Measurements from ENCODE around the gene BRF1.

The BRF1 gene

DNA sequence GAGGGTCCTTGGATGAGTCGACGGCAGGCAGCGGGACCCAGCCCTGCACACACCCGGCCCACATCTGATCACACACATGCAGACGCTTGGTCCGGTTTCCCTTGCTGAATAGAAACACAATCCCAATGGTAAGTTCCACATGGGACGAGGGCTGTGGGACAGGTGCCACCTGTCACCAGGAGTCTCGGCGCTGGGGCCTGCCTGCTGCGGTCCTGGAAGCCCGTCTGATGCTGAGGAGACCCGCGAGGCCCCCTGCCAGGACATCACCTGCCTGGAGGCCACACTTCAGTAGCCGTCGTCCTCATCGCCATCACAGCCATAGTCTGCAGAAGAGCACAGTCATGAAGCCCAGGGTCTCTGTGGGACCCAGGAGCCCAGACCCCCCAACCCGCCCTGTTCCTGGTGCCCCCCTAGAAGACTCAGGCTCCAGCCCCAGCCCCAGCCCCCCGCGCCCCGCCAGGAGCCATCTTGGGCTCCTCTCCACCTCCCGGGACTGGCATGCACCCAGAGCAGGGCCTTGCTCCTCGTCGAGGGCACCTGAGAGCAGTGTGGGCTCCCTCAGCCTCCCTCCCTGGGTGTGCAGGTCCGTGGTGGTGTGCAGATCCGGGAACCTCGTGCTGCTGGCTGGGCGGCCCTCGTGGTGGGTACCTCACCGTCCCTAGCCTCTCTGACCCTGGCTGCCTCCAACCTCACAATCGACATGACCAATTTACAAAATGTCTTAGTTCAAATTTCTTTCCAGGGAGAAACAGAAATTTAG is 90.4 kb downstream of the BRF1 start:
- Mint-ChIP-seq H3K4me3 (no peak overlapping the region), H3K36me3 (peaks cover 9 to 26% of the 10 kb centered on the region in 2 donors), H3K27me3 (no peaks in the 10 kb centered on the region), H3K27ac (no peak overlapping the region), H3K9me3 (no peaks in the 10 kb centered on the region), H3K4me1 (peaks cover 4 to 6% of the 10 kb centered on the region in 2 donors)
- no peak for ATAC-seq (replicated peaks)
- no peak for DNase-seq

DNA sequence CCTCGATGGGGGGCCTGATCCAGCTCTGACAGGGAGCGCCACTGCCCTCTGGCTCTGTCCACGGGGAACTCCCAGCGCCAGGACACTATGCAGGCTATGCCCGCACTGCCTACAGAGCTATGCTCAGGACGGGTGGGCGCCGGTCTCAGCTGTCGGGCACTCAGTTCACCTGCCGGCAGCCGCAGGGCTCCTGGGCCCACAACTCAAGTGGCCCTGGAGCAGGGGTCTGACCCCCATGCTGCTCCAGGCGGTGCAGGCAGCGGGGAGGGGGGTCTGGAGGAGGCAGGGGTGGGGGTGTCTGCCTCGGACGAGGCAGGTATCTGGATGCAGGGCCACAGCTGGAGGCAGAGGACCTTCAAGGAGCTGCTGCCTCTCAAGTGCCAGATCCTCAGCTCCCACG is 91.2 kb downstream of the BRF1 start:
- DNase-seq (no peak), ATAC-seq (replicated peaks) (no peak)
- no peak overlapping the region for H3K27ac Mint-ChIP-seq
- no peak overlapping the region for H3K4me3 Mint-ChIP-seq
- no peaks in the 10 kb centered on the region for H3K27me3 Mint-ChIP-seq
- H3K9me3 Mint-ChIP-seq: no peaks in the 10 kb centered on the region
- H3K4me1 Mint-ChIP-seq: peaks cover 8 to 14% of the 10 kb centered on the region in 2 donors
- peaks cover 9 to 19% of the 10 kb centered on the region in 2 donors for H3K36me3 Mint-ChIP-seq

DNA sequence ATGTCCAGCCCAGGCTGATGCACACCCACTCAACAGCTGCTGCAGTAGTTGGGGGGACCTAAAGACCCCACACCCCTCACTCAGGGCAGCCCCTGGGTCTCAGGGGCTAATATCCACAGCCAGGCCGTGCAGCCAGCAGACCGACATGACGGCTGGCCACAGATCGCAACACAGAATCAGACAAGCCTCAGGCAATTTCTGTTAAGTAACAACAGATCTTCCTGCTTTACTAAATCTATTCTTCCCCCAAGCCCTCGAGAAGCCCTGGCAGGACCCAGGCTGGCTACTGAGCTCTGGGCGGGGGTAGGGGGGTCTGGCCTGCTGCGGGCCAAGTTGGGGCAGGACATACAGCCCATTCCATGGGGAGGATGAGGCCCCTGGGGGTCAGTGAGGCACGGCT is 91.7 kb downstream of the BRF1 start:
- Mint-ChIP-seq H3K36me3 (peaks cover 5 to 19% of the 10 kb centered on the region in 2 donors), H3K27me3 (peaks cover 0 to 5% of the 10 kb centered on the region in 2 donors), H3K27ac (no peak overlapping the region), H3K4me3 (no peak overlapping the region), H3K9me3 (no peaks in the 10 kb centered on the region), H3K4me1 (peaks cover 11 to 20% of the 10 kb centered on the region in 2 donors)
- ATAC-seq (replicated peaks) (no peak), DNase-seq (no peak)

DNA sequence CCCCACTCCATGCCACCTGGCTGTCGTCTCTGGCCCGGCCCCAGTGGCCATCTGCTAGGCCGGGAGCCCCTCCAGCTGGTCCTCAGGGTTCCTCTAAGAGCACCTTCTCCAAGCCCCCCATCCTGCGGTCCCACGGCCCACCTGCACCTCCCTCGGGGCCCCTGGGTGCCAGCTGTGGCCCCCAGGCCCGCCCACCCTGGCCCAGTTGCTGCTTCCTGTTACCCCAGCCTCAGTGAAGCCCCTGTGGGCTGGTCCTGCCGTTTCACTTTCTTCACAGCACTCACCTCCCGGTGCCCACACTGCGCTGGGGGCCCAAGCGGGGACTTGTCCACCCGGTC is 92.1 kb downstream of the BRF1 start:
- peak overlapping the region; percentile 31 for H3K27ac Mint-ChIP-seq
- DNase-seq (no peak), ATAC-seq (replicated peaks) (no peak)
- no peaks in the 10 kb centered on the region for H3K9me3 Mint-ChIP-seq
- peaks cover 5 to 19% of the 10 kb centered on the region in 2 donors for H3K36me3 Mint-ChIP-seq
- H3K4me3 Mint-ChIP-seq: no peak overlapping the region
- H3K4me1 Mint-ChIP-seq: peaks cover 11 to 23% of the 10 kb centered on the region in 2 donors
- peaks cover 0 to 8% of the 10 kb centered on the region in 2 donors for H3K27me3 Mint-ChIP-seq

DNA sequence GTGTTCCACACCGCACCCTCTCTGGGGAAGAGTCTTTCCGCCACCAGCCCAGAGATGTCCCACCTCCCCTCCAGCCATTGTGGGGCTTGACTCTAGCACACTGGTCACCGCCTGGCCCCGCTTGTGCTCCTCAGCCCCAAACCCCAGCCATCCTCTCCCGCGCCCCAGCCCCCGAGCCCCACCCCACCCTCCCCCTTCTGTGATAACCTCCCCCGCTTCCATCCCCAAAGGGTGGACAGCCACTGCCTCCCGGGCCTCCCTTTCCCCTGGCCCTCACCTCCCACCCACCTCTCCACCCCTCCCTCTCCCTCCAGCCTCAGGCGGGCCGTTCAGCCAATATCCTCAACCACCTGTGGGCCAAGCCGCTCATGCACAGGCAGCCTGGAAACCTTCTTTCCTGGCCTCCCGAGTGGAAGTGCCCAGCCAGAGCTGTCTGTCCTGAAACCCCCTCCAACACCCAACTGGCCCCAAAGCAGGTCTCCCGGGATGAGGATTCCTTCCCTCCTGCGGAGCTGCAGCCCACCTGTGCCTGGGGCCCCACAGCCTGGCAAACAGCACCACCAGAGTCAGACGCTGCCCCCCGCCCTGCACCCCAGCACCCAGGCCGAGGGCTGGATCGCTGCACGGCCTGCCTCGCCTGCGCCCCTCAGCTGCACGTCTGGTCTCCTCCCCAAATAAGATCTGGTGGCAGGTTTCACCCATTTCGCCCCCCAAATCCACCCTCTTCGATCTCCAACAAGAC is 92.6 kb downstream of the BRF1 start:
- Mint-ChIP-seq H3K4me3 (no peak overlapping the region), H3K27me3 (peaks cover 0 to 8% of the 10 kb centered on the region in 2 donors), H3K4me1 (peaks cover 11 to 24% of the 10 kb centered on the region in 2 donors), H3K36me3 (peaks cover 5 to 18% of the 10 kb centered on the region in 2 donors), H3K27ac (peak overlapping the region; percentile 47), H3K9me3 (no peaks in the 10 kb centered on the region)
- ATAC-seq (replicated peaks) (no peak), DNase-seq (no peak)

DNA sequence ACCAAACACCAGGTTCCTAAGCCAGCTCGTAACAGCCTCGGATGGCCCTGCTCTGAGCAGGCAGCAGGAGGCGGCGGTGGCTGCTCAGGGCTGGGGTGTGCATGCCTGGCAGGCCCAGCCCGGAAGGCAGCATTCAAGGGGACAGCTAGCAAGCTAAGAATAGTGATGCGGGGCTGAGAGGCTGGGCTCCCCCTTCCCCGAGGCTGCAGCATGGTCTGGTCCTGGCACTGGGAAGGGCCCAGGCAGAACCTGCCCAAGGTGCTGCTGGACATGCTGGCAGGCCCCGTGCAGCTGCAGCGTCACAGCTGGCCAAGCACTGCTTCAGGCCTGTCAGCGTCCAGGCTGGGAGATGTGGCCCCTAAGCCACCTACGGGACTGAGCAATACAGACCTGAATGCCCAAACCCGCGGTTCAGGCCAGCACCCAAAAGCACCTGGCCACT is 93.3 kb downstream of the BRF1 start:
- Mint-ChIP-seq H3K27ac (no peak overlapping the region), H3K36me3 (peaks cover 4 to 14% of the 10 kb centered on the region in 2 donors), H3K27me3 (peaks cover 0 to 8% of the 10 kb centered on the region in 2 donors), H3K4me1 (peaks cover 11 to 31% of the 10 kb centered on the region in 2 donors), H3K4me3 (no peak overlapping the region), H3K9me3 (no peaks in the 10 kb centered on the region)
- ATAC-seq (replicated peaks): no peak
- DNase-seq: no peak

DNA sequence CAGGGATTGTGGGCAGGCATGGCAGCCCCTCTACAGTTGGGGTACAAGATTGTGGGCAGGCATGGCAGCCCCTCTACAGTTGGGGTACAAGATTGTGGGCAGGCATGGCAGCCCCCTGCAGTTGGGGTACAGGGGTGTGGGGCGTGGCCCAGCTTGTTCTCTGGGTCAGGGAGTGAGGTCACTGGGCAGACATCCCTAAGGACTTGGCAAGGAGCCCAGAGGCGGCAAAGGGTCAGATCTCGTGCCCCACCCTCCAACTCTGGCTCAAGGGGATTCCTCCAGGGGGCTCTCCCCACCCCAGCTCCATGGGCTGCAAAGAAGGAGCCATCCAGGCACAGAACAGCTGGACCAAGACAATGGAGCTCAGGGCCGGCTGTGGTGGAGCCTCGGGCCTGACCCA is 93.9 kb downstream of the BRF1 start:
- Mint-ChIP-seq H3K36me3 (peaks cover 3 to 8% of the 10 kb centered on the region in 2 donors), H3K27me3 (peaks cover 0 to 8% of the 10 kb centered on the region in 2 donors), H3K27ac (no peak overlapping the region), H3K4me3 (no peak overlapping the region), H3K9me3 (no peaks in the 10 kb centered on the region), H3K4me1 (peaks cover 17 to 37% of the 10 kb centered on the region in 2 donors)
- ATAC-seq (replicated peaks): no peak
- no peak for DNase-seq

DNA sequence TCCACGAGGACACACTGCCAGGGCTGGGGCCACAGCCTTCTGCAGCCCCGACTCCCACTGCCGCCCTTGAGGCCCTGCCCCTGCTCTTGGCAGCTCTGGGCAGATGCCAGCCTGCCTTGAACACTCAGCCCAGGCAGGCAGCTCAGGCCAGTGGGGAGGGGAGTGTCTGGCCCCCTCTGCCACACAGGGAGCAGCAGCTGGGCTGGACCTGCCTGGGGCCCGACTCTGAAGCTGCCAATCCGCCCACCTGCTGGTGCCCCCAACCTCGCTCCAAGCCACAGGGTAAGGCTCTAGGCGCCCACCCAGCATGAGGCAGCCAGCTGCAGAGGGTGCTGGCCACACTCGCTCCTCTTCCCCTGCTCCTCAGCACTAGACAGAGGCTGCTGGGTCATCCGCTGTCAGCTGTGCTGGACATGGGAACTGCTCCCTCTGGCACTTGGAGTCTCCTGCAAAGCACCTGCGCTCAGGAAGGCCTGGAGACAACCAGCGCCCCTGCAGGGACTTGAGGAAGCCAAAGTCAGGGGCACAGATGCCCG is 95.1 kb downstream of the BRF1 start:
- peaks cover 3 to 4% of the 10 kb centered on the region in 2 donors for H3K36me3 Mint-ChIP-seq
- H3K27ac Mint-ChIP-seq: no peak overlapping the region
- peaks cover under 1 to 10% of the 10 kb centered on the region in 2 donors for H3K27me3 Mint-ChIP-seq
- H3K9me3 Mint-ChIP-seq: no peaks in the 10 kb centered on the region
- peaks cover 21 to 44% of the 10 kb centered on the region in 2 donors for H3K4me1 Mint-ChIP-seq
- DNase-seq (no peak), ATAC-seq (replicated peaks) (no peak)
- no peak overlapping the region for H3K4me3 Mint-ChIP-seq

DNA sequence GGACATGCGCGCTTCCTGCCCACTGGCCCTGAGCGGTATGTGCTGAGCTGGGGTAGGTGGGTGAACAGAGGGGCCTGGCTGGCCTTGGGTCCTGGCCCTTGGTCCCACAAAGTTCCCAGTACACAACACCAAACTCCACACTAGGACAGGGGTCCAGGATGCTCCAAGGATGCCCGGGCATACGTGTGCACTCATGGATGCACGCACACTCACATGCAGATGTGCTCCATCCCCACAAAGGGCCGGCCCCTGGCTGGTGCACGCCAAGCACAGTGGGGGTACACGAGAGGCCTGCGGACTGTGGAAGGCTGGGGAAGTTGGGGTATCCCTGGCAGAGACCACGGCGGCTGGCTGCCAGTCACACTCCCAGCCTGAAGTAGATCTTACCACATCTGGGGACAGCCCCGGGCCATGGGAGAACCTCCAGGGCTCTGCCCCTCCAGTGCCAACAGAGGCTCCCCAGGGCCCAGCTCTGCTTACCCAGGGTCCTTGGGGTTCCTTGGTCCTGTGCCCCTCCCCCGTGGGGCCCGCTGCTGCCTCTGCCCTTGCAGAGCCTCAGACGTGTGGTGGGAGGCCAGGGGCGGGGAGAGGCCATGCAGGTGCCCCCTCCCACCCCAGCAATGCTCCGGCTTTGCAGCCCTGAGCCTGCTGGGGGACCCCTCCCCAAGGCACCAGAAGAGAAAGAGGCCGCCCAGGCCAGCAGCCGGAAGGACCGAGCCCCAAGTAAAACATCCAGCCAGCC is 95.7 kb downstream of the BRF1 start:
- peaks cover 7 to 16% of the 10 kb centered on the region in 2 donors for H3K27me3 Mint-ChIP-seq

DNA sequence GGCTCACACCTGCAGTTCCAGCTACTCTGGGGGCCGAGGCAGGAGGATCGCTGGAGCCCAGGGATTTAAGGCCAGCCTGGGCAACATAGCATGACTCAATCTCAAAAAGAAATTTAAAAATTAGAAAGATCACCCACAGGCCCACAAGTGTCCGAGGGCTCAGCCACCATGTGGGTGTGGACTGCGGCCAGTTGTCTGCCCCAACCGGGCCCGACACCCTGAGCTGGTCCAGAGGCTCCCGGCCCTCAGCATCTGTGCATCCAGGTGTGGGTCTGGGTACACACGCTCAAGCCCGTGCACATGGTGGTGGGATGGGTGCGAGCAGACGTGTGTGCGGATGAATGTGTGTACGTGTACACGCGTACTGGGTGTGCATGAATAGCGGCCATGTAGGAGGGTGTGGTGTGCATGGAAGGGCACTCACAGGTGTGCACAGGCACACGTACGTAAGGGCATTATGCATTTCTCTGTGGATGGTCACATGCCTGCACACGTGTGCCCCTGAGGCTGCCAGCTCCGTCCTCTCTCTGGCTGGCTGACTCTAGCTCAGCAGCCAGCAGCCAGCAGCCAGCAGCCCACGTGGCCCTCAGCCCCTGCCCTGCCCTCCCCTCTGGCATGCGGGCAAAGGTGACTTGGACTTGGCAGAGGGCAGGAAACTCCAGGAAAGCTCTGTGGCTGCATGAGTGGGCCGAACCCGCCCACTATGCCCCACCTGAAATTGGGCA is 96.4 kb downstream of the BRF1 start:
- no peaks in the 10 kb centered on the region for H3K9me3 Mint-ChIP-seq
- DNase-seq (no peak), ATAC-seq (replicated peaks) (peak in 1 of 2 donors; percentile 14)
- H3K4me3 Mint-ChIP-seq: no peak overlapping the region
- no peaks in the 10 kb centered on the region for H3K36me3 Mint-ChIP-seq
- peaks cover 25 to 44% of the 10 kb centered on the region in 2 donors for H3K4me1 Mint-ChIP-seq
- H3K27me3 Mint-ChIP-seq: peaks cover 14 to 24% of the 10 kb centered on the region in 2 donors
- H3K27ac Mint-ChIP-seq: peak overlapping the region; percentile 37

More for the DNA sequence above, 95.7 kb downstream of the BRF1 start:
- Mint-ChIP-seq H3K4me1 (peaks cover 22 to 44% of the 10 kb centered on the region in 2 donors), H3K27ac (no peak overlapping the region), H3K4me3 (no peak overlapping the region), H3K9me3 (no peaks in the 10 kb centered on the region), H3K36me3 (peaks cover under 1 to 2% of the 10 kb centered on the region in 2 donors)
- ATAC-seq (replicated peaks): no peak
- no peak for DNase-seq

DNA sequence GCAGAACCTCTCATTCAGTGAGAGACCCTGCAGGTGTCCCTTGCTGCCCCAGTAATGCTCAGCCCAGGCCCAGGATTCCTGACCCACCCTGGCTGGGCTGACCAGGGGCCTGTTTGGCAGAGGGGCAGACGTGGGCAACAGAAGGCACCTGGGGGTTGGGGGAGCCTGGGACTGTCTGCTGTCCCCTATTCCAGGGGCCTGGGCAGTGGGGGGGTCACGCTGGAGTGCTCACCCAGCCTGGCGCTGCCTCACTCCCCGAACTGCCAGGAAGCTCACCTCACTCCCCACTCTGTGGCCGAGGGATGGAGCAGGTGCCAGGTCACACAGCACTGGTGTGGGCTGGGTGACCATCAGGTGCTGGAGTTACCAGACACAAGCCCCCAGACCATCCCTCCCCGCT is 97.1 kb downstream of the BRF1 start:
- Mint-ChIP-seq H3K27me3 (peaks cover 21 to 30% of the 10 kb centered on the region in 2 donors), H3K9me3 (no peaks in the 10 kb centered on the region), H3K27ac (no peak overlapping the region), H3K4me1 (peaks cover 26 to 44% of the 10 kb centered on the region in 2 donors), H3K4me3 (no peak overlapping the region), H3K36me3 (no peaks in the 10 kb centered on the region)
- DNase-seq (no peak), ATAC-seq (replicated peaks) (no peak)

DNA sequence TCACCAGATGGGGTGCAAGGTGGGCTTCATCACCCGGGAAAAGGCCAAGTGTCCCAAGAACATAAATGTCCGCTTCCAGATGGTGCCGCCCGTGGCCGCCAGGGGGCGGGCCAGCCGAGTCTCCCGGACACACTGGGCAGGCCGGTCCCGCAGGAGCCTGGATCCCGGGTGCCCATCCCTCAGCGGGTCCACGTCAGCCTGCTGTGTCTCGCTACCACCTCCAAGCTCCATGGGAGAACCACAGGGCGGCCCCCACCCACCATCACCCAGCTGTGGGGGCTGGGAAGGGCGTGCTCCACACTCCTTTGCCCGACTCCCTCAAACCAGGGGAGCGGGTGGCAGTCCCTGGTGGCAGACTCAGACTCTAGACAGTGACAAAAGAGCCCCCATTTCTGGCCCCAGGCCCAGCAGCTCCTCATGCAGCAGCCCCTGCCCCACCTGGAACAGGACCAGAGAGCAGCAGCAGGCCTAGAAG is 97.7 kb downstream of the BRF1 start:
- Mint-ChIP-seq H3K36me3 (no peaks in the 10 kb centered on the region), H3K27me3 (peaks cover 25 to 36% of the 10 kb centered on the region in 2 donors), H3K9me3 (no peaks in the 10 kb centered on the region), H3K4me1 (peaks cover 26 to 44% of the 10 kb centered on the region in 2 donors), H3K27ac (peak overlapping the region; percentile 42), H3K4me3 (no peak overlapping the region)
- ATAC-seq (replicated peaks): peak; percentile 24 to 35
- DNase-seq: no peak

DNA sequence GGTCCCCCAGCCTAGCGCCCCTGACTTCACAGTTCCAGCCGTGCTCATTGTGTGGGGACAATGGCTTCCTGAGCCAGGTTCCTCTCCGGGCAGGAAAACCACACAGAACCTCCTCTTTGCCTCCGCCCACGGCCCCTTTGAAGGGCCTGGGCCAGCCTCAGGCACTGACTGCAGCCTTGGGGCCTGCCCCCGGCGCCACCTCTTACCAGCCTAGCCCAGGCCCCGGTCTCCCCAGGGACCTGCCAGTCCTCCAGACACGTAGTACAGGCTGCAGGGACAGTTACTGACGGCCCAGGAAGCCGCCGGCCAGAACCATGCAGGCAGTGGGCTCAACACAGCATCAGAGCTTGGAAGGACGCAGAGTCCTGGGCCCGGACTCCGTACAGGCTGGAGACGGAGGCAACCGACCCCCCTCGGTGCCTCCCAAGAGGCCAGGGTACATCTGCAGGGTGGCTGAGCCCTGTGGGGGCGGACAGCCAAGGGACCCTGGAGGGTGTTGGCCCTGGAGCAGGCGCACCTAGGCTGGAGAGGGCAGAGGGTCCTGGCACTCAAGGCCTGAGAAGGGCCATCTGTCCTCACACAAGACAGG is 98.8 kb downstream of the BRF1 start:
- Mint-ChIP-seq H3K4me3 (peak overlapping the region; percentile 46 to 50), H3K9me3 (no peaks in the 10 kb centered on the region), H3K27me3 (peaks cover 27 to 46% of the 10 kb centered on the region in 2 donors), H3K27ac (peak overlapping the region; percentile 56), H3K4me1 (peaks cover 30 to 50% of the 10 kb centered on the region in 2 donors), H3K36me3 (no peaks in the 10 kb centered on the region)
- ATAC-seq (replicated peaks) (peak; percentile 80 to 83), DNase-seq (peak; percentile 75)

Measured in stimulated activated naive B cell treated with anti-CD40 and anti-IgM and Interleukin-4, amounts not matched to agents 10 μg/mL and 1 μg/mL and 100 μg/mL, for 72 hours (primary cell).